ENCODE results near the gene HCLS1. TPM values are rescaled to one million over a fixed set of nuclear protein-coding genes. Genes with fewer than 3 reads are reported as not detected.

Gene HCLS1
- total and polyA plus RNA-seq, 2 experiments from 2014 or later: 0.11 to 0.57 TPM

DNA sequence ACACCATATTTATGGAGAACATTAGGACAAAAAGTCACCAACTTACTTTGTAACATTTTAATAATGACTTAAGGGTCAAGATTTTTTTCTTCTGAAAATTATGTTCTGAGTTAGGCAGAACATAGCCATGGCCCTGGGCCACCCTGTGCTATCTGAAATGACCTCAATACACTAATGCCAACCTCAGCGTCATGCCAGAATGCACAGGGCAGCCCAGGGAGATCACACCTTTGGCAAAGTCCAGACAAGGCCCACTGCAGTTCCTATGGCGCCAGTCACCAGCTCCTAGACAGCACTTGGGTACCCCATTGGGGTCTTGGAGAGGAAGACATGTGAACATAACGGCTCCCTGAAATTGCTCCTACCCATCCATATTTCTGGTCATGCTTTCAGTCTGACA lies 33.1 kb downstream of the HCLS1 start:
- Histone ChIP-seq H3K36me3 (no peaks in the 10 kb centered on the region), H3K4me1 (ENCODE audit: low read depth) (peaks cover 32% of the 10 kb centered on the region), H3K4me3 (no peak overlapping the region), H3K27me3 (no peaks in the 10 kb centered on the region), H3K9me3 (ENCODE audit: low read depth) (no peaks in the 10 kb centered on the region), H3K27ac (no peak overlapping the region)
- TF ChIP-seq, protein P1, sequence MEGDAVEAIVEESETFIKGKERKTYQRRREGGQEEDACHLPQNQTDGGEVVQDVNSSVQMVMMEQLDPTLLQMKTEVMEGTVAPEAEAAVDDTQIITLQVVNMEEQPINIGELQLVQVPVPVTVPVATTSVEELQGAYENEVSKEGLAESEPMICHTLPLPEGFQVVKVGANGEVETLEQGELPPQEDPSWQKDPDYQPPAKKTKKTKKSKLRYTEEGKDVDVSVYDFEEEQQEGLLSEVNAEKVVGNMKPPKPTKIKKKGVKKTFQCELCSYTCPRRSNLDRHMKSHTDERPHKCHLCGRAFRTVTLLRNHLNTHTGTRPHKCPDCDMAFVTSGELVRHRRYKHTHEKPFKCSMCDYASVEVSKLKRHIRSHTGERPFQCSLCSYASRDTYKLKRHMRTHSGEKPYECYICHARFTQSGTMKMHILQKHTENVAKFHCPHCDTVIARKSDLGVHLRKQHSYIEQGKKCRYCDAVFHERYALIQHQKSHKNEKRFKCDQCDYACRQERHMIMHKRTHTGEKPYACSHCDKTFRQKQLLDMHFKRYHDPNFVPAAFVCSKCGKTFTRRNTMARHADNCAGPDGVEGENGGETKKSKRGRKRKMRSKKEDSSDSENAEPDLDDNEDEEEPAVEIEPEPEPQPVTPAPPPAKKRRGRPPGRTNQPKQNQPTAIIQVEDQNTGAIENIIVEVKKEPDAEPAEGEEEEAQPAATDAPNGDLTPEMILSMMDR (IDR thresholded peaks at IDR 0.05; ENCODE audit: low read depth, low read length): no peak
- no peak for DNase-seq (ENCODE audit: low read depth in 1 of 2, low spot score in 1 of 2)

DNA sequence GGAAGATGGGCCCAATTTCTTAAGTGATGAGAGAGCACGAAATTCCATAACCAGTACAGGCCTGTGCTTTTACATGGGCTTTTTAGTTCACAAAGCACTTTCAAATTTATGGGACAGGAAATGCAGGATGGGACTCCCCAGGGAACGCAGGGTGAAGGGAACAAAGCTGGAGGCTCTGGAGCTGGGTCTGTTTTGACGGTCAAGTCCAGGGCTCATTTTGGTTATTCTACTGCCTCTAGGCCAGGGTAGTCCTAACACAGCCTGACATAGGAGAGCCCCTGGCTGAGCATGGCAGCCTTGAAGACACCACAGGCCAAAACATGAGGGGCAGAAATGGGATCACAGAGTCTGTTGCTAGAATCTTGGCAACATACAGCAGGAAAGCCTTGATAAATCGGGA lies 33.5 kb downstream of the HCLS1 start:
- Histone ChIP-seq H3K4me3 (no peak overlapping the region), H3K36me3 (no peaks in the 10 kb centered on the region), H3K9me3 (ENCODE audit: low read depth) (no peaks in the 10 kb centered on the region), H3K4me1 (ENCODE audit: low read depth) (peaks cover 32% of the 10 kb centered on the region), H3K27me3 (no peaks in the 10 kb centered on the region), H3K27ac (no peak overlapping the region)
- no peak for DNase-seq (ENCODE audit: low read depth in 1 of 2, low spot score in 1 of 2)
- TF ChIP-seq, protein P1 (IDR thresholded peaks at IDR 0.05; ENCODE audit: low read depth, low read length): no peak

DNA sequence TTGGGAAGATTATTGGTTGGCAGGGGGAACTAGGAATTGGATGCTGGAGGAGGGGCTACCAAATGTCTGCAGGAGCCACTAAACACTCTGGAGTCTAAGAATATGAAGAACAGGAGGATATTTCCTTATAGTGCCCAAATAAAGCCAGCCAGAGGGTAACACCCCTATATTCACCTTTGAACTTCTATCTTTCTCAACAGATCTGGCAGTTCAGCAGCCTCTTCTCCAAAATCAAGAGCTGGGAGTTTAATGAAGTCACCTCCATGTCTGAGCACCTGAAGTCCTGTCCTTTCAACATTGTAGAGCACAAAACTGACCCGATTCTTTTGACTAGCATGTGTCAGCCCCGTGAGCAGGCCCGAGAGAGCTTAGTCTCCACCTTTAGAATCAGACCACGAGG lies 34.2 kb downstream of the HCLS1 start:
- no peaks in the 10 kb centered on the region for H3K36me3 ChIP-seq
- H3K27ac ChIP-seq: no peak overlapping the region
- DNase-seq (ENCODE audit: low read depth in 1 of 2, low spot score in 1 of 2): no peak
- TF ChIP-seq, protein P1 (IDR thresholded peaks at IDR 0.05; ENCODE audit: low read depth, low read length): no peak
- no peaks in the 10 kb centered on the region for H3K27me3 ChIP-seq
- peaks cover 32% of the 10 kb centered on the region for H3K4me1 ChIP-seq (ENCODE audit: low read depth)
- no peaks in the 10 kb centered on the region for H3K9me3 ChIP-seq (ENCODE audit: low read depth)
- H3K4me3 ChIP-seq: no peak overlapping the region

DNA sequence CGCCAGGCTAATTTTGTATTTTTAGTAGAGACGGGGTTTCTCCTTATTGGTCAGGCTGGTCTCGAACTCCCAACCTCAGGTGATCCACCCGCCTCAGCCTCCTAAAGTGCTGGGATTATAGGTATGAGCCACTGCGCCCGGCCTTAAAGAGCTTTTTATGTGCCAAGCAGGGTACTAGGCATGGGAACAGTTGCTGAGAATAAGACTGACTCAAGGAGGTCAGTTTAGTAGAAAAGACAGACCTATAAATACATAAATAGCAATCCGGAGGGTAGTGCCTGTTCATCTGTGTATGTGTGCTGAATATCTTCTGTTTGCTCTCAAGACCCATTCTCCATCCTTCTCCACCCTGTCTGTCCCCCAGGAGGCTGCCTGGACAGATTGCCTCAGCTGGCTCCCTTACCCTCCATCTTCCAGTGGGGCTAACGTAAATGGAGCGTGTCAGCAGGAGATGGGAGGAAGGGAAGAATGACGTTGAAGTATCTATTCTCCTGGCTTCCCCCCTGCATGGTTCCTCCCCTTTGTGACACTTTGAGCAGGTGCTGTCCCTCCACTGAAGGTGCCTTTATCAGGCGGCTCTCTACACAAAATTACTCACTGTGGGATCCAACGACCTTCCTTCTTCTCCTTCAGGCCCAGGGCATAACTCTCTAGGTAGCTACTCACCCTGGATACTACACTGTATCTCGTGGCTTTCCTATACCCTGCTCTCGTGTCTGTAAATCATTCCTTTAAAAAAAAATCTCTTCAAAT lies 36.4 kb downstream of the HCLS1 start:
- no peak for DNase-seq (ENCODE audit: low read depth in 1 of 2, low spot score in 1 of 2)
- no peaks in the 10 kb centered on the region for H3K36me3 ChIP-seq
- no peak overlapping the region for H3K27ac ChIP-seq
- H3K27me3 ChIP-seq: no peaks in the 10 kb centered on the region
- TF ChIP-seq, protein P1 (IDR thresholded peaks at IDR 0.05; ENCODE audit: low read depth, low read length): no peak
- H3K9me3 ChIP-seq (ENCODE audit: low read depth): no peaks in the 10 kb centered on the region
- peaks cover 18% of the 10 kb centered on the region for H3K4me1 ChIP-seq (ENCODE audit: low read depth)
- no peak overlapping the region for H3K4me3 ChIP-seq

DNA sequence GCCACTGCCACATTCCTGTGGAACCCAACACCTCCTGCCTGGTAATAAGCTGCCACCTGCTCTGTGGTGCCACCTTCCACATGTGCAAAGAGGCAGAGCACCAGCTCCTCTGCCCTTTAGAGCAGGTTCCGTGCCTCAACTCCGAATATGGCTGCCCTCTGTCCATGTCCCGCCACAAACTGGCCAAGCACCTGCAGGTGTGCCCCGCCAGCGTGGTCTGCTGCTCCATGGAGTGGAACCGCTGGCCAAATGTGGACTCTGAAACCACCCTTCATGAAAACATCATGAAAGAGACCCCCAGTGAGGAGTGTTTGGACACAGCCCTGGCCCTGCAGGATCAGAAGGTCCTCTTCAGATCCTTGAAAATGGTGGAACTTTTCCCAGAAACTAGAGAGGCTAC lies 39.2 kb downstream of the HCLS1 start:
- H3K27ac ChIP-seq: no peak overlapping the region
- no peaks in the 10 kb centered on the region for H3K27me3 ChIP-seq
- H3K9me3 ChIP-seq (ENCODE audit: low read depth): no peaks in the 10 kb centered on the region
- H3K4me3 ChIP-seq: no peak overlapping the region
- H3K36me3 ChIP-seq: no peaks in the 10 kb centered on the region
- TF ChIP-seq, protein P1 (IDR thresholded peaks at IDR 0.05; ENCODE audit: low read depth, low read length): no peak
- no peak for DNase-seq (ENCODE audit: low read depth in 1 of 2, low spot score in 1 of 2)
- H3K4me1 ChIP-seq (ENCODE audit: low read depth): peaks cover 8% of the 10 kb centered on the region

Measured in cardiac muscle cell (in vitro differentiated cells and primary cell).